Measurements from ENCODE around the gene PLEKHA7.

Gene PLEKHA7

GRCh38 chr11:16784097-16784496, 230.1 kb downstream of the PLEKHA7 start:
- no peak for DNase-seq (ENCODE audit: low read depth)
- no peak overlapping the region for H3K4me3 ChIP-seq (ENCODE audit: low read depth, low read length)
- TF ChIP-seq CTCF (IDR thresholded peaks at IDR 0.05; ENCODE audit: low read depth, low read length), result no peak
- no peak for TF ChIP-seq MYC (IDR thresholded peaks at IDR 0.05; ENCODE audit: low read depth, low read length)
- no peak for TF ChIP-seq MAX (IDR thresholded peaks at IDR 0.05; ENCODE audit: low read depth, low read length)
- no peak for TF ChIP-seq POLR2A (IDR thresholded peaks at IDR 0.05; ENCODE audit: extremely low read depth, insufficient read length)

- no peak for DNase-seq (ENCODE audit: low read depth)
- TF ChIP-seq POLR2A (IDR thresholded peaks at IDR 0.05; ENCODE audit: extremely low read depth, insufficient read length), result no peak
- no peak for TF ChIP-seq CTCF (IDR thresholded peaks at IDR 0.05; ENCODE audit: low read depth, low read length)
- no peak for TF ChIP-seq MAX (IDR thresholded peaks at IDR 0.05; ENCODE audit: low read depth, low read length)
- no peak for TF ChIP-seq MYC (IDR thresholded peaks at IDR 0.05; ENCODE audit: low read depth, low read length)
- H3K4me3 ChIP-seq (ENCODE audit: low read depth, low read length), result no peak overlapping the region
Measured at GRCh38 chr11:16783321-16783801, 230.9 kb downstream of the PLEKHA7 start.

DNA sequence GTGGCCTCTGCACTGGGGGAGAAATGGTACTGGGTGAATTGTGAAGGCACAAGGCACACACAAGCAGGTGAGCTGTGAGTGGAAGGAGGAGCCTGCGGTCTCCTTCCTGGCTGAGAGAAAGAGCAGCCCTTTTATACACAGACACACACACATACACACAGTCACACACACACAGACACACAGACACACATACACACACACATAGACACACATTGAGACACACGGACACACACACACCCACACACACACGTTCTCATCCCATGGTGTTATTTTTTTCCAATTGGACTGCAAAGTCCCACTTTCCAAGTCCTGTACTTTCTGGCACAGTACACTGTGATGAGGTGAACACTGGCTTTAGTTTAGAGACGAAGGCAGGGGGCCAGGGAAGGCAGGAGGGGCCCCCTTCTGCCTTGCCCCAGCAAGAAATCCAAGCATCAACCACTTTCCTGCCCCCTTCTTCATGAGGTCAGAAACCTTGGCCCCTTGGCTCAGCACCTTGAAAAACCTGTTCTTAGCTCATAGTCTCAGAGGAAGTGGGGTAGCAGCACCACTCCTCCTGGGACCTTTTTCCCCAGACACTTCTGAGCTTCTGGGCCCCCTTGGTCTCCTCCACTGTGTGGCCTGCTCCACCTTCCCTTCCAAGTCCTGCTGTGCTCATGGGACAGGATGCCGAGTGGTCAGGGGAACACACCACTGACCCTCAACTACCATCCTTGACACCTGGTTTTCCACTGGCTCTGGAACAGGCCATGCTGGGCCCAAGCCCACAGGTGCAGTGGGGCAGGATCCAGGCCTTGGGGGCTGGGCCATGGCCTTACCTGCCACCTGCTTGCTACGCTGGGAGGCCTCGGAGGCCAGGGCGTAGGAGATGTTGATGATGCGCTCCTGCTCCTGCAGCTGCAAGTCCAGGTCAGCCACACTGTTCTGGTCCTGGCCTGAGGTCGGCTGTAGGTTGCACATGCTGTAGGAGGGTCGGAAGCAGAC, 232.0 kb downstream of the PLEKHA7 start:
- no peak for DNase-seq (ENCODE audit: low read depth)
- H3K4me3 ChIP-seq (ENCODE audit: low read depth, low read length), result no peak overlapping the region
- TF ChIP-seq POLR2A (IDR thresholded peaks at IDR 0.05; ENCODE audit: extremely low read depth, insufficient read length), result no peak
- no peak for TF ChIP-seq MAX (IDR thresholded peaks at IDR 0.05; ENCODE audit: low read depth, low read length)
- no peak for TF ChIP-seq CTCF (IDR thresholded peaks at IDR 0.05; ENCODE audit: low read depth, low read length)
- TF ChIP-seq MYC (IDR thresholded peaks at IDR 0.05; ENCODE audit: low read depth, low read length), result no peak

DNA sequence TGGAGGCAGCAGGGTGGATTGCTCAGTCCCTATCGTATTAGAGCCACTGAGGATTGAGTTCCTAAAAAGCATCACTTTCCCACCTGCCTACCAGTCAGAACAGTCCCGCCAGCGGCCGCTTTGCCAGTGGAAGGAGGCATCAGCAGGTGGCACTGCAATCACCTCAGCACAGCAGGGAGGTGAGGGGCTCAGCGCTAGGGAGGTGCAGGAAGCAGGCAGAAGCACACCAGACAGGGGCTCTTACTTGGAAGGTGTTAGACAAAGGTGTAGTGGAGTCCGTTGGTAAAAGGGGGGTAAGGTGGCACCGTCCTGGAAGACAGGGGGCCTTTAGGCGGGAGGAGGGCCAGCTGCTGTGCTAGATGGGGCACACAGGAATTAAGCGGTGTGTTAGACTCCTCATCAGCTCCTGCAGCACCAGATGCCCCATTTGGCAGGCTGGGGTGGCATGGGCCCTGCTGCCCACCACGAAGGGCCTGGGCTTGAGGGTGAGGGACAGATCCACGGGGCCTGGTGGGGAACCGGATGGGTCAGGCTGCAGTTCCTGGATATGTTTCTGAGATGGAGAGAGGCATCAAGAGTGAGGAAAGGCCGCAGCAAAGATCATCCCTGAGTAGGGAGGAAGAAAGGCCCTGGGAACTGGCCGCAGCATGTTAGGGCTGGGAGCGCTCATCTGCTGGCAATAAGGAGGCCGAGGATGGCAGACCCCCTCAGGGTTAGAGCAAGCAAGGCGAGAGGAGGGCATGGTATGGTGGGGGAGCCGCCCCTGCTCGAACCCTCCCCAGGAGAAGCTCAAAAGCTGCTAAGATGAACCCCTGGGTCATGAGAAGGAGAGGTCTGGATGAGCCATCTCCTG, 233.3 kb downstream of the PLEKHA7 start:
- TF ChIP-seq CTCF (IDR thresholded peaks at IDR 0.05; ENCODE audit: low read depth, low read length) (no peak), POLR2A (IDR thresholded peaks at IDR 0.05; ENCODE audit: extremely low read depth, insufficient read length) (no peak), MAX (IDR thresholded peaks at IDR 0.05; ENCODE audit: low read depth, low read length) (no peak), MYC (IDR thresholded peaks at IDR 0.05; ENCODE audit: low read depth, low read length) (no peak)
- H3K4me3 ChIP-seq (ENCODE audit: low read depth, low read length), result no peak overlapping the region
- DNase-seq (ENCODE audit: low read depth), result no peak

DNA sequence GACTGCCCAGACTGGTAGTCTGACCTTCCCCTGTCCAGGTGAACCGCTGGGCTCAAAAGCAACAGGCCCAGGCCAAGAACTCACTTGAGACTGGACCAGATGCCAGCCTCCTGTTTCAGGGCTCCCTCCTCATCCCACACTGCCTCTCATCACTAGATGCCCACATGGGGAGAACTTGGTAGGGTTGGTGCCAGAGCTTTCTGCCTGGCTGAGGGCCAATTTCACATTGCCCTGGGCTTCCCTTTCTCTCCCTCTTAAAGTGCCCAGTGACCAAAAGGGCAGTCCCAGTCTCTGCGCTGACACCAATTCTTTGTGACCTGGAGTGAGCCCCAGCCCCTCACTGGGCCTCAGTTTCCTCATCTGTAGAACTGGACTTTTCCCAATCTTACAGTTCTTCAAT, 234.1 kb downstream of the PLEKHA7 start:
- TF ChIP-seq MAX (IDR thresholded peaks at IDR 0.05; ENCODE audit: low read depth, low read length), result no peak
- TF ChIP-seq CTCF (IDR thresholded peaks at IDR 0.05; ENCODE audit: low read depth, low read length), result no peak
- TF ChIP-seq POLR2A (IDR thresholded peaks at IDR 0.05; ENCODE audit: extremely low read depth, insufficient read length), result no peak
- TF ChIP-seq MYC (IDR thresholded peaks at IDR 0.05; ENCODE audit: low read depth, low read length), result no peak
- H3K4me3 ChIP-seq (ENCODE audit: low read depth, low read length), result no peak overlapping the region
- no peak for DNase-seq (ENCODE audit: low read depth)
